DMS53 treated with DMSO at 0.1 percent for 48 hours (cell line): ENCODE data around the gene AADACL2.
"Not testable (repeated sequence)": the region's sequence is repeated elsewhere in the genome, so short reads cannot be mapped to it uniquely, and the experiment has no call there.

ENCODE experiments used
- DNase-seq: peaks from one replicate; lab custom pipeline; 2025; ENCODE audit not compliant: unreplicated experiment; lab: John Stamatoyannopoulos, UW

Gene AADACL2

GRCh38 chr3:151733613-151734012 is at the start of gene AADACL2:
AADACL2 (plus strand) TSS chr3:151733927; CDS start chr3:151734036, 109 bp downstream.
- DNase-seq = no peak

- no peak for DNase-seq
These were observed 49.6 kb upstream of the AADACL2 start for GRCh38 chr3:151684094-151684493.

GRCh38 chr3:151686257-151686656 is 47.5 kb upstream of the AADACL2 start:
- no peak for DNase-seq

- DNase-seq = no peak
These were observed 46.7 kb upstream of the AADACL2 start for GRCh38 chr3:151687076-151687475.

GRCh38 chr3:151688571-151688970 is 45.2 kb upstream of the AADACL2 start:
- DNase-seq = no peak

- DNase-seq = no peak
These were observed 43.1 kb upstream of the AADACL2 start for GRCh38 chr3:151690645-151691044.

- DNase-seq = no peak
These were observed 36.2 kb upstream of the AADACL2 start for GRCh38 chr3:151697496-151697895.

GRCh38 chr3:151707216-151707615 is 26.5 kb upstream of the AADACL2 start:
- no peak for DNase-seq

- no peak for DNase-seq
These were observed 24.9 kb upstream of the AADACL2 start for GRCh38 chr3:151708868-151709267.

GRCh38 chr3:151709847-151710246 is 23.9 kb upstream of the AADACL2 start:
- no peak for DNase-seq

- DNase-seq = no peak
These were observed 12.4 kb upstream of the AADACL2 start for GRCh38 chr3:151721294-151721693.

- no peak for DNase-seq
These were observed 10.9 kb upstream of the AADACL2 start for GRCh38 chr3:151722856-151723255.

- DNase-seq = no peak
These were observed 8.9 kb upstream of the AADACL2 start for GRCh38 chr3:151724576-151725562.

- DNase-seq = no peak
These were observed 7.7 kb upstream of the AADACL2 start for GRCh38 chr3:151726016-151726415.

GRCh38 chr3:151732861-151733260 is 866 bp upstream of the AADACL2 start:
- no peak for DNase-seq

GRCh38 chr3:151740581-151740980 is 6.9 kb downstream of the AADACL2 start:
- DNase-seq = no peak

GRCh38 chr3:151743855-151744254 is 10.1 kb downstream of the AADACL2 start:
- no peak for DNase-seq

- no peak for DNase-seq
These were observed 16.5 kb downstream of the AADACL2 start for GRCh38 chr3:151750181-151750580.

GRCh38 chr3:151750678-151751077 is 17.0 kb downstream of the AADACL2 start:
- no peak for DNase-seq

- no peak for DNase-seq
These were observed 17.4 kb downstream of the AADACL2 start for GRCh38 chr3:151751161-151751560.

GRCh38 chr3:151753846-151754245 is 20.1 kb downstream of the AADACL2 start:
- DNase-seq = peak; percentile 17

- no peak for DNase-seq
These were observed 27.9 kb downstream of the AADACL2 start for GRCh38 chr3:151761581-151761980.

GRCh38 chr3:151764699-151765098 is 31.0 kb downstream of the AADACL2 start:
- not testable (repeated sequence) for DNase-seq
